IPS DF 6.9 (cell line): ENCODE results near the gene FURIN.

ENCODE experiments used
- DNase-seq: peaks from one replicate; pipeline ENCODE4 v3.0.0-alpha.2; 2013; ENCODE audit warnings: low read depth, low spot score
- H3K27ac ChIP-seq: one replicate; pipeline ENCODE4 v1.5.1; 2013; ENCODE audit warnings: low read length, control low read depth
- H3K27me3 ChIP-seq: 2 replicates; pipeline ENCODE4 v1.6.1; 2013; ENCODE audit warnings: mild to moderate bottlenecking, low read length; ENCODE audit not compliant: control insufficient read depth, insufficient read depth
- H3K36me3 ChIP-seq: 2 replicates; pipeline ENCODE4 v1.6.1; 2013; ENCODE audit warnings: low read length; ENCODE audit not compliant: control insufficient read depth, insufficient read depth
- H3K4me1 ChIP-seq: 2 replicates; pipeline ENCODE4 v1.6.1; 2013; ENCODE audit warnings: low read length; ENCODE audit not compliant: control insufficient read depth, insufficient read depth
- H3K4me3 ChIP-seq: 2 replicates; pipeline ENCODE4 v1.5.1; 2013; ENCODE audit warnings: mild to moderate bottlenecking, low read length
- H3K9me3 ChIP-seq: 2 replicates; pipeline ENCODE4 v1.6.1; 2013; ENCODE audit warnings: low read length, inconsistent platforms; ENCODE audit not compliant: control insufficient read depth, insufficient read depth
- WGBS: extraction: QIAGEN DNeasy Blood & Tissue Kit; methylation state at CpG from one replicate; pipeline ENCODE4 v1.1.7; 2013; ENCODE audit warnings: mixed read lengths, missing lambda C conversion rate; ENCODE audit not compliant: insufficient read length, insufficient coverage; 5-methylcytosine and 5-hydroxymethylcytosine counted together

The FURIN gene

GRCh38 chr15:90931575-90931827 is 63.1 kb downstream of the FURIN start:
- Histone ChIP-seq H3K27ac (no peak overlapping the region), H3K9me3 (no peaks in the 10 kb centered on the region), H3K27me3 (no peaks in the 10 kb centered on the region), H3K36me3 (no peaks in the 10 kb centered on the region), H3K4me1 (peaks cover 1% of the 10 kb centered on the region; the same call in 1 of the 2 replicates), H3K4me3 (peak overlapping the region; percentile 84; the same call in 1 of the 2 replicates)
- DNase-seq = no peak
- WGBS = no CpG with 5 or more reads among the region's 6 CpGs

GRCh38 chr15:90931828-90932659 is 63.7 kb downstream of the FURIN start, which contains the start of gene HDDC3:
Gene HDDC3, minus strand, starts transcription at chr15:90932549. Its CDS starts 9 bp downstream, at chr15:90932540.
- WGBS = no CpG with 5 or more reads among the region's 52 CpGs
- H3K4me3 ChIP-seq = peak within 1 kb of the TSS; percentile 84
- no peaks in the 10 kb centered on the region for H3K36me3 ChIP-seq
- no peak for DNase-seq
- H3K9me3 ChIP-seq = no peaks in the 10 kb centered on the region
- H3K27ac ChIP-seq = no peak within 1 kb of the TSS
- no peaks in the 10 kb centered on the region for H3K27me3 ChIP-seq
- peaks cover 1% of the 10 kb centered on the region; the same call in 1 of the 2 replicates for H3K4me1 ChIP-seq

GRCh38 chr15:90932660-90932991 is 64.2 kb downstream of the FURIN start:
- no CpG with 5 or more reads among the region's 5 CpGs for WGBS
- Histone ChIP-seq H3K9me3 (no peaks in the 10 kb centered on the region), H3K4me1 (peaks cover 1% of the 10 kb centered on the region; the same call in 1 of the 2 replicates), H3K27ac (no peak overlapping the region), H3K27me3 (no peaks in the 10 kb centered on the region), H3K36me3 (no peaks in the 10 kb centered on the region), H3K4me3 (no peak overlapping the region; the same call in 1 of the 2 replicates)
- DNase-seq = no peak
